ENCODE data around the gene MYBPHL.

MYBPHL gene

GRCh38 chr1:109277434-109278204 is 29.2 kb downstream of the MYBPHL start:
- peak; percentile 30 for DNase-seq

GRCh38 chr1:109275706-109276345 is 31.0 kb downstream of the MYBPHL start:
- DNase-seq = no peak

GRCh38 chr1:109274533-109275476 is 32.0 kb downstream of the MYBPHL start:
- no peak for DNase-seq

GRCh38 chr1:109273570-109274288 is 33.1 kb downstream of the MYBPHL start:
- no peak for DNase-seq

- DNase-seq = no peak
These were observed 33.8 kb downstream of the MYBPHL start for GRCh38 chr1:109272831-109273547.

GRCh38 chr1:109272021-109272799 is 34.6 kb downstream of the MYBPHL start:
- DNase-seq = no peak

- DNase-seq = no peak
These were observed 35.4 kb downstream of the MYBPHL start for GRCh38 chr1:109271458-109271857.

GRCh38 chr1:109270623-109271317 is 36.0 kb downstream of the MYBPHL start:
- DNase-seq = no peak

GRCh38 chr1:109269981-109270622 is 36.7 kb downstream of the MYBPHL start:
- no peak for DNase-seq

GRCh38 chr1:109269212-109269980 is 37.4 kb downstream of the MYBPHL start:
- no peak for DNase-seq

- no peak for DNase-seq
These were observed 38.2 kb downstream of the MYBPHL start for GRCh38 chr1:109268431-109269211.

GRCh38 chr1:109267743-109268300 is 39.0 kb downstream of the MYBPHL start:
- DNase-seq = no peak

- DNase-seq = no peak
These were observed 39.8 kb downstream of the MYBPHL start for GRCh38 chr1:109266965-109267364.

- no peak for DNase-seq
These were observed 41.0 kb downstream of the MYBPHL start for GRCh38 chr1:109265741-109266330.

- no peak for DNase-seq
These were observed 41.8 kb downstream of the MYBPHL start for GRCh38 chr1:109265016-109265415.

GRCh38 chr1:109264379-109264755 is 42.4 kb downstream of the MYBPHL start:
- DNase-seq = no peak

GRCh38 chr1:109263597-109264378 is 43.0 kb downstream of the MYBPHL start:
- peak; percentile 26 for DNase-seq

Measured in NCI-H1048 (cell line).